GM21423 (cell line): ENCODE results near the gene RYR2.

ENCODE experiments used
- ATAC-seq: cut with Tn5 transposase; IDR thresholded peaks from one replicate; pipeline ENCODE4 v1.9.1; 2021; ENCODE audit warnings: mild to moderate bottlenecking, moderate library complexity; ENCODE audit not compliant: unreplicated experiment

The RYR2 gene

DNA sequence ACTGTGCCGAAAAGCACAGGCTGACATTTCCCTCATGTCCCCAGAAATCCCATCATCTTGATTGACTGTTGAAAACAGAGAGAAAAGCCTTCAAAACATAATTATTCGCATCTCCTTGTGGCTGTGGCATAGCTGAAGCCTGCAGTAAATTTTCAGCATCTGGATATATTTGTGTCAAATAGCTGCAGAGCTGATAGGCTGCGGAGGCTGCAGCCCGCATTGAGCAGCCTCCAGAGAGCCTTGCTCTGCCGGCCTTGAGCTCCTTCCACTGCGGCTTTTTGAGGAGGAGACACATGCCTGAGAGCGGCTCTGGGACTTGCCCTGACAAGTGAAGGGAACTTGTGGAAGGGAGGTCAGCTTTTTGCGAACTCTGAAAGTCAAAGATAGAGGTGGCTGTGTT lies 144.7 kb downstream of the RYR2 start:
- ATAC-seq: no peak

DNA sequence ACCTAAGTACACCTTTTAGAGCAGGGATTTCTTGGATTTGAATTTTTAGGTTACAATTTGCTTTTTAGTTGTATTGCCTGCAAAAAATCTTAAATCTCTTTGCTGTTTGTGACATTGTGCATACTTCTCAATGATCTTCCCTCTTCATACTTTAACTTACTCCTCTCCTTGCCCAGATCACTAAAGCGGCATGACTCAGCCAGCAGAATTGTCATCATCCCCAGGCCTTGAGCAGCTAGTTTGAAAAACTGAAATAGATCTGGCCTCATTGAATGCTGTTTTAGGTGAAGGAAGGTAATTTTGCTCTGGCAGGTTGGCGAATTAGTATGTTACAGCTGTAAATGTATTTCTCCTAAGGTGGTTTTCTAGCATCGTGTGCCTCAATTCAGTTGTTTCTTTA lies 145.9 kb downstream of the RYR2 start:
- ATAC-seq: no peak

GRCh38 chr1:237191403-237191802 lies 149.4 kb downstream of the RYR2 start:
- no peak for ATAC-seq

DNA sequence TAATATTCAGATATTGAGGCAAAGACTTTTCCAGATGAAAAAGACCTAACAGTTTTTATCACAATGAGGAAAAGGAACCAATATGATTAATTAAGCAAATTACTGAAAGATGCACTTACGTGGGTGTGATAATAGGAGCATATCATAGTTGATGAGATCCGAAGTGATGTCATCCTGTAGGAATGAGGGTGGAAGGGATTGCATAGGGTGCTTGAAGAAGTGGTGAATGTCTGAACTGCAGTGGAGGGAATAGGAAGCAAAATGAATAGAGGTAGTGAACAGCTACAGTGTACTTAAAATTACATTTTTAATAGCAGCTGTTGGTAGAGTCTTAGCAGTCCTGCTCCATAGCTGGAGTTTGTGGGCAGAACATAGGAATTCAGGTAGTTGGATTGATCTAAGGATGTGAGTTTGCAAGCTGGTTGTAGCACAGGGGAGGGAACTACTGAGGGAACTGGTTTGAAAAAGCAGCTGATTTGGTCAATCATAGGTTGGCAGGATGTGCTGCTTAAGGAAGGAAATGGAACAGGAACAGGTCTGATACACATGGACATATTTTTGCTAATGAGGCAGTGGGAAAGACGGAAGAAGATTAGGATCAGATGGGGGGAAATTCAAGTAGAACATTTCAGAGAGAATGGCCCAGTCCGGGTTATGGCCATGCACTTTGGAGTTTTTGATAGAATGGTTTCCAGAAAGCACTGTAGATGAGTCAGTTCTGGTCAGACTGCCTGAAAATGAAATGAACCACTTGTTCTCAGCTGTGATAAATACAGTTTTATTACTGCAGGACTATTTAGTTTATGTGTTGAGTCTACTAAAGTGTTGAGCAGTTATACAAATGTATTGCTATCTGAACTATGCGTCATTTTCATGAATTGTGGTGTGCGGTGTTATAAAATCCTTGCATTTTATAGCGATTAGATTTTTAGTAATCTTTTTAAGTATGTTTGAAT lies 155.8 kb downstream of the RYR2 start:
- no peak for ATAC-seq

- no peak for ATAC-seq
These were observed 157.0 kb downstream of the RYR2 start for GRCh38 chr1:237199026-237199425.

GRCh38 chr1:237201155-237201554 lies 159.2 kb downstream of the RYR2 start:
- ATAC-seq: no peak

DNA sequence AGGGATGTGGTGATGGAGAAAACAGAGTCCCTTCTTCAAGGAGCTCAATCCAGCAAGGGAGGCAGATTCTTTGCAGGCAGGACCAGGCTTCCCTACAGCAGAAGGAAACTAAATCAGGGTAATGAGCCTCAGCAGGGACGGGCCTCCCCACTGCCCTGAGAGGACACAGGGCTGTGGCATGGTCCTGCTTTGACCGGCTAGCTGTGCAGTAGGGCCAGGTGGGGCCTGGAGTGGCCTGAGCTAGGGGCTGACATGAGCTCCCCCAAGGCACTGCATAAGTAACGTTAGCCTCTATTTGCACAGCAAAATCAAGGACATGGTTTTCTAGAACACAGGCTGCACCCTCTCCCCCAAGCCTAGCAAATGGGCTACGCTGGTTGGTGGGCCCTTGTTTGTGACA lies 162.9 kb downstream of the RYR2 start:
- no peak for ATAC-seq

DNA sequence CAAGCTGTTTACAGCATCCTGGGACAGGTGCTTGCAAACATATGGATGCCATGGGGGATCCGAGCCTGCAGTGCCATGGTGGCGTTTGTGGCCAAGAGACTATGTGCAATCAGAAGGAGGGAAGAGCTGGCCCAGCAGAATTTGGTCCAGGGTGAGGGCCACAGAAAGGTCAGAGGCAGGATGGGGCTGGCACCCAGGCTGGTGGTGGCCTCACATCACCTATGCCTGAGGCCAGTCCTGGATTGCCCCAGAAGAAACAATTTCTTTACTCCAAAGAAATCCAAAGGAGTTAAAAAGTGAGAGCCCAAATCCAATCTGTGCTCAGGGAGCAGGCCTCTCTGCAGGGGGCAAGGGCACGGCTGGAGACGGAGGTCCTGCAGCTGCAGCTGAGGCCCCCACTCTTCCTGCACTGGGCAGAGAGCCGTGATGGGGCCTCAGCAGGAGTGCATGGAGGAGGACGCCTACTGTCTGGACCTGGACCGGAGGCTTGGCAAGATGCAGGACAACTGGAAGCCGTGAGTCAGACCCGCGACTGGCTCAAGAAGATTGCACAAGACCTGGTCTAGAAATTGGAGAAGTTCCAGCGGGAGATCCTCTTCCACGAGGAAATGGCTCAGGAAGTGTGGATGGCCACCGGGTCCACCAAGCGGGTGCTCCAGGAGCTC lies 163.5 kb downstream of the RYR2 start:
- no peak for ATAC-seq

- ATAC-seq: no peak
These were observed 164.1 kb downstream of the RYR2 start for GRCh38 chr1:237206065-237206414.

DNA sequence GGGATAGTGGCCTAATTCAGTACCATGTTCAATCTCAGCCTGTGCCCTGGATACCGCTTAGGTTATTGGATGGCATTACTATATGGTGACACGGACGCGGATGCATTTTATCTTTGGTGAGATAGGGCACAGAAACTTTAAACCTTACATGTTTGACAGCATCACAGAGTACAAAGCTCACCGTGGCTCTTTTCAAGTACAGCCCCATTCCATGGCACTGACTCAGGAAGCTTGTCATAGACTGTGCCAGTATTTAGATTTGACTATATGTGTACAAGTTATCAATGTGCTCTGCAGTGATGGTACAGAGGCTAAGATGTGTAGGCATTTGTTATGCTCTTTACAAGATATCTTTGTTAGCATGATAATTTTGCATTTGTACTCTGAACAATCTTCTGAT lies 169.0 kb downstream of the RYR2 start:
- no peak for ATAC-seq

DNA sequence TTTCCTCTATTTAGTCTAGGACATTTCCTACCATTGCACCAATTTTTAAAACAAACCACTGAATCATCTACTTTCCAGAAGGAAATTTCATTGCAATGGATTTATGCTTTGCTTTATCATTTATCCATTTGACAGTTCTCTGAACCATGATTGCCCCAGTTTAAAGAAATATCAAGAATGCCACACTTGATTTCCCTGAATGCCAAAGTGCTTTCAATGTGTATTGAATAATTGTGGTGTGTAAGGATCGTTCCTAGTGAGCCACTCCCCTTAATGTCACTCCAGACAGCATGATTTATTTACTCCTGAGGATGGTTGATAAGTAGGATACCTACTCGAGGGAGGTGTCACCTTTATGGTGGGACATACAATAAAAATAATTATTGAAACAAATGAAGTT lies 169.6 kb downstream of the RYR2 start:
- ATAC-seq: no peak

DNA sequence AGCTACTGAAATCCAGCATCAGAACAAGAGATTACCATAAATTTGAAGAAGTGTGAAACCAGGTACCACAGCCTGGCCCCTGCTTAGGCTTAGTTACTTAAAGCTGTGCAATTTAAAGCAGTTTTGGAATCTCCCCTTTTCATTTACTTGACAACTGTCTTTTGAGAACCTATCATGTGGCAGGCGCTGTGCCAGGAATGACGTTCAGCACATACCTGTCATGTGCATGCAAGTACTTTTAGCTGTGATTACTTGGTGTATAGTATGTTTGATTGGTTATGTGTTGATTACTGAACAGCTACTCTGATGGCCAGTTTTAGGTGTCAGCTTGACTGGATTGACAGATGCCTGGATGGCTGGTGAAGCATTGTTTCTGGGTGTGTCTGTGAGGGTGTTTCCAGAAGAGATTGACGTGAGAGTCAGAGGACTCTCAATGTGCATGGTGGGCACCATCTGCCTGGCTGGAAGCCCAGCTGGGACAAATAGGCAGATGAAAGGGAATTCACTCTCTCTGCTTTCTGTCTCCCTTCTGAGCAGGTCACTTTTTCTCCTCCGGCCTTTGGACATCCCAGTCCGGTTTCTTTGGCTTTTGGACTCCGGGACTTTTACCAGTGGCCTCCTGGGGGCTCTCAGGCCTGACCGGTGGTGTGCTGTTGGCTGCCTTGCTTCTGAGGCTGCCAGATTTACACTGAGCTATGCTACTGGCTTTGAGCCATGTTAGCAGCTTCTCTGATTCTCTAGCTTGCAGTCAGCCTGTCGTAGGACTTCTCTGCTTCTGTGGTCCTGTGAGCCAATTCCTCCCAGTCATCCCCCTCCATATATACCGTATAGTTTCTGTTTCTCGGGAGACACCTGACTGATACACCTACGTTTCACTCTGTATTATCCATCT lies 178.0 kb downstream of the RYR2 start:
- no peak for ATAC-seq

- ATAC-seq: no peak
These were observed 181.4 kb downstream of the RYR2 start for GRCh38 chr1:237223419-237223818.

GRCh38 chr1:237226177-237226944 lies 184.4 kb downstream of the RYR2 start:
- no peak for ATAC-seq

DNA sequence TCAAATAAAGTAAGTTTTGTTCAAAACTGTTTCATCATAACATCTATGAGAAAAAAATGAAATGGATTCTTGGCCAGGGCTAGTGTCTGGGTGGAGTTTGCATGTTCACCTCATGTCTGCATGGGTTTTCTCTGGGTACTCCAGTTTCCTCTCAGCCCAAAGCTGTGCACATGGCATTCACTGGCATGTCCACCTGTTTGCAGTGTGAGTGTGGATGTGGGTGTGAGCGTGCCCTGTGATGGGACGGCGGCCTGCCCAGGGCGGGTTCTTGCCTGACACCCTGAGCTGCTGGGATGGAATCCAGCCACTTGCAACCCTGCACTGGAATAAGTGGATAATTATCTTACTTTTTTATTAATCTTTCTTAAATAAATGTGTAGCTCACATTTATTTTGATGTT lies 185.5 kb downstream of the RYR2 start:
- no peak for ATAC-seq

DNA sequence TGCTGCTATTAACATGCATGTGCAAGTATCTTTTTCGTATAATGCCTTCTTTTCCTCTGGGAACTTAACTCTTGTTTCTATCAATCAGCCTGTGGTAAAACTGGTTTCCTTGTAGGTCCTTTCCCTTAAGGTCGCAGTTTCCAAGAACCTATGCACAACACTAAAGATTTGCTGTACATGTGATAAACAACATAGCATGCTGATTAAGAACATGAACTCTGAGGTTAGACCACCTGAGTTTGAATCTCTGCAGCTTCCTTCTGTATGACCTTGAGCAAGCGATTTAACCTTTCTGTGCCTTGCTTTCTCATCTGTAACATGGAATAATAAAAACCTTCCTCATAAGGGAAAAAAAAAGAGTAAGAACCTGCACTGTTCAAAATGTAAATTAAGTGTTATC lies 186.4 kb downstream of the RYR2 start:
- ATAC-seq: no peak

GRCh38 chr1:237229333-237229732 lies 187.3 kb downstream of the RYR2 start:
- ATAC-seq: no peak

- ATAC-seq: no peak
These were observed 190.5 kb downstream of the RYR2 start for GRCh38 chr1:237232501-237232900.

- ATAC-seq: no peak
These were observed 193.1 kb downstream of the RYR2 start for GRCh38 chr1:237235091-237235490.

DNA sequence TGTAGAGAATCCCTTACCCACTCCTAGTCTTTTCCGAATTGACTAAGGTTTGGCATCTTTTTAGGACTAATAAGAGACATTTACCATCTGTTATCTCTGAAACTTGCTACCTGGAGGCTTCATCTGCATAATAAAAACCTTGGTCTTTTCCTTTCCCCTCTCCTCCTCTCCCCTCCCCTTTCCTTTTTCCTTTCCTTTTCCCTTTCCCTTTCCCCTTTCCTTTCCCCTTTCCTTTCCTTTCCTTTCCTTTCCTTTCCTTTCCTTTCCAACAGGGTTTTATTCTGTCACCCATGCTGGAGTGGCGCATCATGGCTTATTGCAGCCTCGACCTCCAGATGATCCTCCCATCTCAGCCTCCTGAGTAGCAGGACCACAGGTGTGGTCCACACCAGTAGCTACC lies 195.7 kb downstream of the RYR2 start:
- no peak for ATAC-seq

- ATAC-seq: no peak
These were observed 197.3 kb downstream of the RYR2 start for GRCh38 chr1:237239248-237239647.
